ENCODE results near the gene UTP14C.
"Not testable (repeated sequence)": the region's sequence is repeated elsewhere in the genome, so short reads cannot be mapped to it uniquely, and the experiment has no call there.

- not testable (repeated sequence) for TF ChIP-seq CTCF, POLR2A, EP300 (IDR thresholded peaks at IDR 0.05)
Measured at GRCh38 chr13:51983292-51983691, 41.2 kb upstream of the UTP14C start.

Data from gastroesophageal sphincter (tissue), 3 donors.